ENCODE results near the gene CA14. TPM values are rescaled to one million over a fixed set of nuclear protein-coding genes. Genes with fewer than 3 reads are reported as not detected.
"Not testable (repeated sequence)": the region's sequence is repeated elsewhere in the genome, so short reads cannot be mapped to it uniquely, and the experiment has no call there.

Gene CA14
- total and polyA plus RNA-seq, 9 donors: 1.9 to 7.9 (median 4.0) TPM

DNA sequence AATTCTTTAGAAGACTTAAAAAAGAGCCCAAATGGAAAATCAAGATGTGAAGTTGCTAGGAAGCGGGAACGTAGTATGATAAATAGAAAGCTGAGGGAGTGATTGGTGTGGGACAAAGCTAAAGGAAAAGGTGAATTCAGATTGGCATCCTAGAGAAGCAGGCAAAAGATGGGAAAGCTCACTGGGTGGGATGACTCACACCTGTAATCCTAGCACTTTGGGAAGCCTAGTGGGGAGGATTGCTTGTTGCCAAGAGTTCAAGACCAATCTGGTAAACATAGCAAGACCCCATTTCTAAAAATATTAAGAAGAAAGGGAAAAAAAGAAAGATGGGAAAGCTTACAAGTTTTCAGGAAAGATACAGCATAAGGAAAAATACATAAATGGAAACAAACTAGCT lies 37.9 kb downstream of the CA14 start:
- WGBS (ENCODE audit: insufficient coverage): 88% methylated on average over 2 of the region's 2 CpGs
- H3K9me3 ChIP-seq (replicated peaks; ENCODE audit: control insufficient read depth, low read depth, low read length): no peaks in the 10 kb centered on the region
- DNase-seq: no peak
- H3K27me3 ChIP-seq (ENCODE audit: control insufficient read depth, insufficient read depth, low read length): no peaks in the 10 kb centered on the region
- H3K4me1 ChIP-seq (ENCODE audit: control insufficient read depth, insufficient read depth, low read length): peaks cover 8% of the 10 kb centered on the region
- no peak overlapping the region for H3K27ac ChIP-seq (ENCODE audit: low read length)
- H3K4me3 ChIP-seq (ENCODE audit: low read length): no peak overlapping the region
- H3K36me3 ChIP-seq (ENCODE audit: control insufficient read depth, insufficient read depth, low read length): peaks cover 33% of the 10 kb centered on the region

DNA sequence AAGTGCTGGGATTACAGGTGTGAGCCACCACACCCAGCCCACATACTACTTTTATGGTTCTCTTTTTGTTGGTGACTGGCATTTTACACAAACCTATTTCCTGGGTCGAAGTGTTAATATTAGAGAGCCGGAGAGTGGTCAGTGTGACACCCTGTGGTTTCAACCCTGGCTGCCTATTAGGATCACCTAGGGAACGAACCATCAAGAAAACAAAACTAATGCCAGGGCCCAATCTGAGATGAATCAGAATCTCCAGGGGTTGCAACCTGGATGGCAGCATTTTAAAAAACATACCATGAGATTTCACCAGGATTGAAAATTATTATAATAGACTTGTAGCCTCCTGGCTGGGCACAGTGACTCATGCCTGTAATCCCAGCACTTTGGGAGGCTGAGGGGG lies 42.1 kb downstream of the CA14 start:
- Histone ChIP-seq H3K27ac (ENCODE audit: low read length) (no peak overlapping the region), H3K9me3 (replicated peaks; ENCODE audit: control insufficient read depth, low read depth, low read length) (no peaks in the 10 kb centered on the region), H3K36me3 (ENCODE audit: control insufficient read depth, insufficient read depth, low read length) (peaks cover 48% of the 10 kb centered on the region), H3K4me1 (ENCODE audit: control insufficient read depth, insufficient read depth, low read length) (no peaks in the 10 kb centered on the region), H3K4me3 (ENCODE audit: low read length) (no peak overlapping the region), H3K27me3 (ENCODE audit: control insufficient read depth, insufficient read depth, low read length) (no peaks in the 10 kb centered on the region)
- no CpG with 5 or more reads among the region's 3 CpGs for WGBS (ENCODE audit: insufficient coverage)
- DNase-seq: no peak

DNA sequence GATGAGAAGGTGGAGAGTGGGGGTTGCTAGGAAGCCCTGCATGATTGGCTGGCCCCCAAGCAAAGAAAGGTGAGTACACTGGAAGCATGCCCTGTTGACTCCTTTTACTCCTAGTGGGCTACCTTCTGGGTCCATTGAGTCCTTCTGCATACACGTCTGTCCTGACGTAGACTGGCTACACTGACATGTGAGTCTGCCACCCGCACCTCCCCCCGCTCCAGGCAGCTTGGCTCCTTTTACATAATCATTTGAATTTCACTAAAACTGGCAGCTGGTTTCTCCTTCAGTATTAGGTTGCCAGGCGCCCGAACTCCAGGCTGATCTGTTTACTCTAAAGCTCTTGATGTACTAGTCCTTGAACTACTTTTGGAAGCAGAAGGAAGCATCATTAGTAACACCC lies 44.8 kb downstream of the CA14 start:
- Histone ChIP-seq H3K27me3 (ENCODE audit: control insufficient read depth, insufficient read depth, low read length) (no peaks in the 10 kb centered on the region), H3K4me1 (ENCODE audit: control insufficient read depth, insufficient read depth, low read length) (no peaks in the 10 kb centered on the region), H3K4me3 (ENCODE audit: low read length) (no peak overlapping the region), H3K36me3 (ENCODE audit: control insufficient read depth, insufficient read depth, low read length) (peaks cover 39% of the 10 kb centered on the region), H3K9me3 (replicated peaks; ENCODE audit: control insufficient read depth, low read depth, low read length) (no peaks in the 10 kb centered on the region), H3K27ac (ENCODE audit: low read length) (no peak overlapping the region)
- no peak for DNase-seq
- WGBS (ENCODE audit: insufficient coverage): 93% methylated on average over 4 of the region's 6 CpGs

DNA sequence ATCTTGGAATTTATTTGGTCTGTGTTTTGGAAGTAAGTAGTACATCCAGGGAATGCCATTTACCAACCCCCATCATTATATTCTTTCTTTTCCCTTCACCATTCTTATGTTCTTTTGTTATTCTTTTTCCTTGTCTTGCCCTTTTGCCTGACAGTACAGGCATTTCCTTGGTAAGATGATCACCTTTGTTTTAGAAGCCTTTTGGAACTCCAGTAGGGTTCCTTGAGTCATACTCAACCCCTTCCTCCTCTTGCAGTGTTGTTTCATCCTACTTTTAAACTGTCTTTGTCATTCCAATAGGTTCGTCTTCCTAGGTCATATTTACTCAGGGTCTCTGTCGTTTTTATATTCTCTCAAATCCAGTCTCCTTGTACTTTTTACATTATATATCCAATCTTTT lies 45.3 kb downstream of the CA14 start:
- Histone ChIP-seq H3K27ac (ENCODE audit: low read length) (no peak overlapping the region), H3K9me3 (replicated peaks; ENCODE audit: control insufficient read depth, low read depth, low read length) (no peaks in the 10 kb centered on the region), H3K36me3 (ENCODE audit: control insufficient read depth, insufficient read depth, low read length) (peaks cover 40% of the 10 kb centered on the region), H3K4me3 (ENCODE audit: low read length) (no peak overlapping the region), H3K4me1 (ENCODE audit: control insufficient read depth, insufficient read depth, low read length) (no peaks in the 10 kb centered on the region), H3K27me3 (ENCODE audit: control insufficient read depth, insufficient read depth, low read length) (no peaks in the 10 kb centered on the region)
- WGBS (ENCODE audit: insufficient coverage): 100% methylated on average over 1 of the region's 2 CpGs
- no peak for DNase-seq

DNA sequence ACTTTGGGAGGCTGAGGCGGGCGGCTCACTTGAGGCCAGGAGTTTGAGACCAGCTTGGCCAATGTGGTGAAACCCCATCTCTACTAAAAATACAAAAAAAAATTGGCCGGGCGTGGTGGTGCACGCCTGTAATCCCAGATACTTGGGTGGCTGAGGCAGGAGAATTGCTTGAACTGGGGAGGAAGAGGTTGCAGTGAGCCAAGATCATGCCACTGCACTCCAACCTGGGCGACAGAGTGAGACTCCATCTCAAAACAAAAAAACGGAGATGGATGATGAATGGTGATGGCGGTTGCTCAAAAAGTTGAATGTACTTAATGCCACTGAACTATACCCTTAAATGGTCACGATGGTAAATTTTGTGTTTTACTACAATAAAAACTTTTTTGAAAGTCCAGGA lies 51.0 kb downstream of the CA14 start:
- peaks cover 19% of the 10 kb centered on the region for H3K36me3 ChIP-seq (ENCODE audit: control insufficient read depth, insufficient read depth, low read length)
- H3K27me3 ChIP-seq (ENCODE audit: control insufficient read depth, insufficient read depth, low read length); H3K9me3 ChIP-seq (replicated peaks; ENCODE audit: control insufficient read depth, low read depth, low read length); H3K4me3 ChIP-seq (ENCODE audit: low read length); H3K4me1 ChIP-seq (ENCODE audit: control insufficient read depth, insufficient read depth, low read length); H3K27ac ChIP-seq (ENCODE audit: low read length); DNase-seq: not testable (repeated sequence)
- 96% methylated on average over 3 of the region's 9 CpGs for WGBS (ENCODE audit: insufficient coverage)

DNA sequence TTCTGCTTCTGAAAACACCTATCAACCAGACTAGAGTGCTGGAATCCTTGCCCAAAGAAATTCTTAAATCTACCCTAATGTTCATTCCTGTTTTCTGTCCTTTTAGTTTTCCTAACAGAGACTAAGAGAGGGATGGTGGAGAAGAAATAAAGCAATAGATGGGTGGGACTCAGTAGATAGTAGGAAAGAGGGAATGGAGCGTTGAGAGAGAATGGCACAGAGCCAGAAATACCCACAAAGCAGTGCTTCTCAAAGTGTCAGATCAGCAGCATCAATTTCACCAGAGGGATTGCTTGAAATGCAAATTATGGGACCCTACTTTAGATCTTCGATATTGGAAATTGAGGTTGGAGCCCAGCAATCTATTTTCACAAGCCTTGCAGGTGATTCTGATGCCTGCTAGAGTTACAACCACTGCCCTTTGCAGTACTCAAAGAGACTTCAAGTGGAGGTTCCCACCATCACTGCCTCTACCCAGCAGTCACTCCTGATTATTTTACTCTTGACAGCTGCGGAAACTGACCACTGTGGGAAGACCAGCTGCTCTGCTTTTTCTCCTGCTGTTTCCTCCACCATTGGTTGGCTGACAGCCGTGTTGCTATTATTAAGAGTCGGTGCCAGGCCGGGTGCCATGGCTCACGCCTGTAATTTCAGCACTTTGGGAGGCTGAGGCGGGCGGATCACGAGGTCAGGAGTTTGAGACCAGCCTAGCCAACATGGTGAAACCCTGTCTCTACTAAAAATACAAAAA lies 52.4 kb downstream of the CA14 start:
- Histone ChIP-seq H3K27me3 (ENCODE audit: control insufficient read depth, insufficient read depth, low read length) (no peaks in the 10 kb centered on the region), H3K9me3 (replicated peaks; ENCODE audit: control insufficient read depth, low read depth, low read length) (no peaks in the 10 kb centered on the region), H3K36me3 (ENCODE audit: control insufficient read depth, insufficient read depth, low read length) (peaks cover 19% of the 10 kb centered on the region), H3K27ac (ENCODE audit: low read length) (peak overlapping the region; percentile 83), H3K4me1 (ENCODE audit: control insufficient read depth, insufficient read depth, low read length) (peaks cover 6% of the 10 kb centered on the region), H3K4me3 (ENCODE audit: low read length) (no peak overlapping the region)
- DNase-seq: peak; percentile 81
- WGBS (ENCODE audit: insufficient coverage): 94% methylated on average over 5 of the region's 10 CpGs

DNA sequence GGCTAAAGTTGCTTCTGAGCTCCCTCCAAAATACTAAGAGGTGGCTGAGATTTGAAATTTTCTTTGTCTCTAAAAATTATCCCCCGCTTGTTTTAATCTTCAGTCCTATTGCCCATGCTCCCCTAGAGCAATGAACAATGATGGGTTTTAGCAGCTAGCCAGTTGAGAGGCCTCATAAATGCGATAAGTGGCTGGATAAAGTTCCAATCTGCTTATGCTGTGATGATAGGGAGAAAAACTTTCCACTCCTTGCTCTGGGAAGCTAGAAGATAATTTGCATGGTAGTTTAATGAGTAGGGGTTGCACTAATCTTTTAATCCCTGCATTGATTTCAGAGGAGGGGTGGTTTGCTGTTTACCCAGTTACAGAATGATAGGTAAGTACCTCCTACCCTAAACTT lies 54.2 kb downstream of the CA14 start:
- DNase-seq: no peak
- Histone ChIP-seq H3K4me3 (ENCODE audit: low read length) (no peak overlapping the region), H3K27ac (ENCODE audit: low read length) (no peak overlapping the region), H3K36me3 (ENCODE audit: control insufficient read depth, insufficient read depth, low read length) (peaks cover 12% of the 10 kb centered on the region), H3K27me3 (ENCODE audit: control insufficient read depth, insufficient read depth, low read length) (no peaks in the 10 kb centered on the region), H3K4me1 (ENCODE audit: control insufficient read depth, insufficient read depth, low read length) (peaks cover 6% of the 10 kb centered on the region), H3K9me3 (replicated peaks; ENCODE audit: control insufficient read depth, low read depth, low read length) (no peaks in the 10 kb centered on the region)
- no CpG with 5 or more reads among the region's 2 CpGs for WGBS (ENCODE audit: insufficient coverage)

Other genes with a start within 250 kb of the CA14 start
- 12.7 TPM for gene OTUD7B, start 247.0 kb upstream of the CA14 start, total RNA-seq
- 10 to 100 TPM; 10.6 to 15.0 (median 12.9) TPM for gene OTUD7B, start 247.0 kb upstream of the CA14 start, polyA plus RNA-seq (ENCODE audit: insufficient read depth in 1 of 8, insufficient read length in 8 of 8, low replicate concordance in 1 of 8)
- gene VPS45, start 190.0 kb upstream of the CA14 start, total RNA-seq: 46.9 TPM
- gene VPS45, start 190.0 kb upstream of the CA14 start, polyA plus RNA-seq (ENCODE audit: insufficient read depth in 1 of 8, insufficient read length in 8 of 8, low replicate concordance in 1 of 8): 10 to 100 TPM; 39.5 to 48.7 (median 43.9) TPM
- gene PLEKHO1, start 107.9 kb upstream of the CA14 start, total RNA-seq: 64.6 TPM
- gene PLEKHO1, start 107.9 kb upstream of the CA14 start, polyA plus RNA-seq (ENCODE audit: insufficient read depth in 1 of 8, insufficient read length in 8 of 8, low replicate concordance in 1 of 8): 100 to 1,000 TPM in 1 of 8 donors, 10 to 100 TPM in 7; 82.8 to 100 (median 91.8) TPM
- 15.9 TPM for gene ANP32E, start 21.7 kb upstream of the CA14 start, total RNA-seq
- gene ANP32E, start 21.7 kb upstream of the CA14 start, polyA plus RNA-seq (ENCODE audit: insufficient read depth in 1 of 8, insufficient read length in 8 of 8, low replicate concordance in 1 of 8): 10 to 100 TPM; 34.0 to 57.5 (median 49.1) TPM
- gene APH1A, start 11.2 kb downstream of the CA14 start, total RNA-seq: 83.0 TPM
- 100 to 1,000 TPM; 110 to 140 (median 121) TPM for gene APH1A, start 11.2 kb downstream of the CA14 start, polyA plus RNA-seq (ENCODE audit: insufficient read depth in 1 of 8, insufficient read length in 8 of 8, low replicate concordance in 1 of 8)
- 64.1 TPM for gene C1orf54, start 15.0 kb downstream of the CA14 start, total RNA-seq
- gene C1orf54, start 15.0 kb downstream of the CA14 start, polyA plus RNA-seq (ENCODE audit: insufficient read depth in 1 of 8, insufficient read length in 8 of 8, low replicate concordance in 1 of 8): 10 to 100 TPM; 23.6 to 53.8 (median 39.3) TPM
- gene CIART, start 24.8 kb downstream of the CA14 start, total RNA-seq: 2.2 TPM
- 1 to 10 TPM; 1.8 to 4.6 (median 2.9) TPM for gene CIART, start 24.8 kb downstream of the CA14 start, polyA plus RNA-seq (ENCODE audit: insufficient read depth in 1 of 8, insufficient read length in 8 of 8, low replicate concordance in 1 of 8)
- gene MRPS21, start 36.1 kb downstream of the CA14 start, total RNA-seq: 82.0 TPM
- 10 to 100 TPM; 48.1 to 59.4 (median 54.0) TPM for gene MRPS21, start 36.1 kb downstream of the CA14 start, polyA plus RNA-seq (ENCODE audit: insufficient read depth in 1 of 8, insufficient read length in 8 of 8, low replicate concordance in 1 of 8)
- 52.3 TPM for gene PRPF3, start 63.8 kb downstream of the CA14 start, total RNA-seq
- gene PRPF3, start 63.8 kb downstream of the CA14 start, polyA plus RNA-seq (ENCODE audit: insufficient read depth in 1 of 8, insufficient read length in 8 of 8, low replicate concordance in 1 of 8): 10 to 100 TPM; 28.8 to 56.4 (median 39.6) TPM
- 10.2 TPM for gene RPRD2, start 106.4 kb downstream of the CA14 start, total RNA-seq
- gene RPRD2, start 106.4 kb downstream of the CA14 start, polyA plus RNA-seq (ENCODE audit: insufficient read depth in 1 of 8, insufficient read length in 8 of 8, low replicate concordance in 1 of 8): 10 to 100 TPM; 19.2 to 27.3 (median 24.1) TPM
- gene TARS2, start 229.6 kb downstream of the CA14 start, total RNA-seq: 15.3 TPM
- gene TARS2, start 229.6 kb downstream of the CA14 start, polyA plus RNA-seq (ENCODE audit: insufficient read depth in 1 of 8, insufficient read length in 8 of 8, low replicate concordance in 1 of 8): 10 to 100 TPM; 15.2 to 28.0 (median 17.7) TPM